ENCODE data around the gene SCLT1. TPM values are rescaled to one million over a fixed set of nuclear protein-coding genes. Genes with fewer than 3 reads are reported as not detected.

The SCLT1 gene
- polyA plus RNA-seq, 1 of the 3 experiments (the other 2 are of a cell fraction), result 2.2 TPM

DNA sequence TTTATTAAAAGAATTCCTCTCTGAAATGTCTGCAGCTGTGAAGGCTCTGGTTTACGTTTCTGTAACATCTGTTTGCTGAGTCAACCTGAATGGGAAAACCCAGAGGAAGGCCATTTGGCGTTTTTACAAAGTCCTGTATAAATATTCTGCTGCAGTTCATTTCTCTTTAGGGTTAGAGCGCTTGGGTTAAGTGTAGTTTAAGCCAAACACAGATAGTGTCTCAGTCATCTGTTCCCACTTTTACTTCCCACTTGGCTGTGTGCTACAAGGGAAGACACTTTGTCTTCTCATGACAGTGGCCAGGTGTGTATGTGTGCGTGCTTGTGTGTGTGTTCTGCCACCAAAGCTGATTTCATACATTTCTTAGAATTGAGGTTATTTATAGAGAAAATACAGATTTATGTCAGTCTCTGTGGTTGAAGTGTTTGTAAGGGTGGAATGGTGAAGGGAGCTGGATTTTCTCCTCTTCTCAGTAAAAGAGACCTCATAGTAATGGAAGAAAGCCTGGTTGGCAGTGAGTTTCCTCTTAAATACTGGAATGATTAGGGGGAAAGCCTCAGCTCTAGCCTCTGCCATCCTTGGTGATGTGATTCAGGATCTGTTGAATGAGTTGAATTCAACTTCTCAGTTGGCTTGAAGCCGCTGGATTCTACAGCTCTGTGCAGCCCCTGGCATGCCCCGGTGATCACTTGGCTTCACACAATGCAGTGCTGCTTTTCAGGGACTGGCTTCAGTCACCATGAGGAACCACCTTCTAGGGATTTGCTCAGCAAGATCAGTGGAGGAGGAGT is 233.3 kb downstream of the SCLT1 start:
- Histone ChIP-seq H3K9me2 (no peaks in the 10 kb centered on the region), H3K4me3 (ENCODE audit: low read depth in 2 of 2, low read length in 1 of 2) (no peak overlapping the region), H3K9me3 (no peaks in the 10 kb centered on the region), H2AFZ (ENCODE audit: low read depth) (no peak overlapping the region), H3F3A (replicated peaks; ENCODE audit: insufficient read depth) (no peaks in the 10 kb centered on the region), H3K79me2 (ENCODE audit: insufficient read depth) (peaks cover 4% of the 10 kb centered on the region; the same call in 1 of the 2 replicates), H3K4me1 (ENCODE audit: control insufficient read depth in 1 of 2, insufficient read depth in 2 of 2, low read depth in 1 of 2, low read length in 1 of 2) (peaks cover 0 to 22% of the 10 kb centered on the region in 2 experiments; a peak in 1 of 4 replicates), H3K27me3 (ENCODE audit: insufficient read depth) (no peaks in the 10 kb centered on the region), H3K36me3 (replicated peaks in 1 of 2; ENCODE audit: control insufficient read depth in 1 of 2, insufficient read depth in 2 of 2, low read length in 1 of 2) (peaks cover 38 to 78% of the 10 kb centered on the region in 2 experiments), H3K4me2 (no peak overlapping the region), H3K27ac (ENCODE audit: low read depth in 2 of 2, low read length in 1 of 2) (peak overlapping the region in 1 of 2 experiments; percentile 8; a peak in 1 of 4 replicates), H4K20me1 (ENCODE audit: insufficient read depth) (no peaks in the 10 kb centered on the region), H3K9ac (no peak overlapping the region)
- CTCF ChIA-PET, result no interaction called here
- WGBS (ENCODE audit: low lambda C conversion rate), result 72% methylated on average over 6 of the region's 6 CpGs
- DNase-seq, result no peak
- POLR2A ChIA-PET, result no interaction called here
- TF ChIP-seq GATA2 (CRISPR knock-in tag; IDR thresholded peaks at IDR 0.05) (no peak), TCF12 (IDR thresholded peaks at IDR 0.05) (peak; percentile 69), ELF1 (IDR thresholded peaks at IDR 0.05) (no peak), POLR2AphosphoS5 (IDR thresholded peaks at IDR 0.05; ENCODE audit: low read depth, low read length) (0 out of 2 replicates have a peak, but pooled peaks have one; percentile 11), NFIC (IDR thresholded peaks at IDR 0.05; ENCODE audit: borderline replicate concordance) (no peak), YY1 (IDR thresholded peaks at IDR 0.05; ENCODE audit: low read depth) (no peak), FOXJ3 (CRISPR knock-in tag; IDR thresholded peaks at IDR 0.05) (no peak), FOSL2 (IDR thresholded peaks at IDR 0.05; ENCODE audit: borderline replicate concordance, low read depth) (no peak)
- TF ChIP-seq, protein P1, sequence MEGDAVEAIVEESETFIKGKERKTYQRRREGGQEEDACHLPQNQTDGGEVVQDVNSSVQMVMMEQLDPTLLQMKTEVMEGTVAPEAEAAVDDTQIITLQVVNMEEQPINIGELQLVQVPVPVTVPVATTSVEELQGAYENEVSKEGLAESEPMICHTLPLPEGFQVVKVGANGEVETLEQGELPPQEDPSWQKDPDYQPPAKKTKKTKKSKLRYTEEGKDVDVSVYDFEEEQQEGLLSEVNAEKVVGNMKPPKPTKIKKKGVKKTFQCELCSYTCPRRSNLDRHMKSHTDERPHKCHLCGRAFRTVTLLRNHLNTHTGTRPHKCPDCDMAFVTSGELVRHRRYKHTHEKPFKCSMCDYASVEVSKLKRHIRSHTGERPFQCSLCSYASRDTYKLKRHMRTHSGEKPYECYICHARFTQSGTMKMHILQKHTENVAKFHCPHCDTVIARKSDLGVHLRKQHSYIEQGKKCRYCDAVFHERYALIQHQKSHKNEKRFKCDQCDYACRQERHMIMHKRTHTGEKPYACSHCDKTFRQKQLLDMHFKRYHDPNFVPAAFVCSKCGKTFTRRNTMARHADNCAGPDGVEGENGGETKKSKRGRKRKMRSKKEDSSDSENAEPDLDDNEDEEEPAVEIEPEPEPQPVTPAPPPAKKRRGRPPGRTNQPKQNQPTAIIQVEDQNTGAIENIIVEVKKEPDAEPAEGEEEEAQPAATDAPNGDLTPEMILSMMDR (IDR thresholded peaks at IDR 0.05), result no peak
- TF ChIP-seq, protein P2, sequence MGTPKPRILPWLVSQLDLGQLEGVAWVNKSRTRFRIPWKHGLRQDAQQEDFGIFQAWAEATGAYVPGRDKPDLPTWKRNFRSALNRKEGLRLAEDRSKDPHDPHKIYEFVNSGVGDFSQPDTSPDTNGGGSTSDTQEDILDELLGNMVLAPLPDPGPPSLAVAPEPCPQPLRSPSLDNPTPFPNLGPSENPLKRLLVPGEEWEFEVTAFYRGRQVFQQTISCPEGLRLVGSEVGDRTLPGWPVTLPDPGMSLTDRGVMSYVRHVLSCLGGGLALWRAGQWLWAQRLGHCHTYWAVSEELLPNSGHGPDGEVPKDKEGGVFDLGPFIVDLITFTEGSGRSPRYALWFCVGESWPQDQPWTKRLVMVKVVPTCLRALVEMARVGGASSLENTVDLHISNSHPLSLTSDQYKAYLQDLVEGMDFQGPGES (IDR thresholded peaks at IDR 0.05; ENCODE audit: low read depth, low read length), result no peak
- TF ChIP-seq, protein P3, sequence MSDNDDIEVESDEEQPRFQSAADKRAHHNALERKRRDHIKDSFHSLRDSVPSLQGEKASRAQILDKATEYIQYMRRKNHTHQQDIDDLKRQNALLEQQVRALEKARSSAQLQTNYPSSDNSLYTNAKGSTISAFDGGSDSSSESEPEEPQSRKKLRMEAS (IDR thresholded peaks at IDR 0.05; ENCODE audit: low read depth), result no peak

DNA sequence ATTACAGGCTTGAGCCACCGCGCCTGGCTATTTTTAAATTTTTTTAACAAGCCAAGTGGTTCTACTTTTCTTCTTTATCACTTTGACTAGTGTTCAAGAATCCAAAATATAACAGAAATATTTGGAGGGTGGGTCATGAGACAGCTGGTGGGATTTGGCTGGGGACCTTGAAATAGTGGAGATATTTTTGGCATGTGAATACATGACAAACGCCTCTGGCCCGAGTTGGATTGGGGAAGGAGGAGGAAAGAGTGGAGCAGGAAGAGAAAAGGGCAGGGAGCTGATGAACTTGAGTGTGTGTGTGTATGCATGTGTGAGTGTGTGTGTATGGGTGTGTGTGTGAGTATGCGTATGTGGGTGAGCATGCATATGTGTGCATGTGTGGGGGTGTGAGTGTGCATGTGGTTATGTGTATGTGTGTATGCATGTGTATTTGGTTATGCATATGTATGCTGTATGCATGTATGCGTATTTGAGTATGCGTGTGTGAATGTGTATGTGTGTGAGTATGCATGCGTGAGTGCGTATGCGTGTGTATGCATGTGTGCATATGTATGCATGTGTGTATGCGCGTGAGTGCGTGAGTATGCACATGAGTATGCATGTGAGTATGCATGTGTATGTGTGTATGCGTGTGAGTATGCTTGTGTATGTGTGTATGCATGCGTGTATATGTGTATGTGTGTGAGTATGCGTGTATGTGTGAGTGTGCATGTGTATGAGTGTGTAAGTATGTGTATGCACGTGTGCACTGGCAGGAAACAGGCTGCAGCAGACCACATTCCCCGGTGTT is 234.3 kb downstream of the SCLT1 start:
- Histone ChIP-seq H2AFZ (ENCODE audit: low read depth) (no peak overlapping the region), H3K9me3 (no peaks in the 10 kb centered on the region), H3K79me2 (ENCODE audit: insufficient read depth) (peaks cover 9% of the 10 kb centered on the region; the same call in 1 of the 2 replicates), H3K4me1 (ENCODE audit: control insufficient read depth in 1 of 2, insufficient read depth in 2 of 2, low read depth in 1 of 2, low read length in 1 of 2) (peaks cover 0 to 17% of the 10 kb centered on the region in 2 experiments; a peak in 1 of 4 replicates), H3K27ac (ENCODE audit: low read depth in 2 of 2, low read length in 1 of 2) (no peak overlapping the region), H3F3A (replicated peaks; ENCODE audit: insufficient read depth) (no peaks in the 10 kb centered on the region), H3K36me3 (replicated peaks in 1 of 2; ENCODE audit: control insufficient read depth in 1 of 2, insufficient read depth in 2 of 2, low read length in 1 of 2) (peaks cover 44 to 78% of the 10 kb centered on the region in 2 experiments), H3K4me3 (ENCODE audit: low read depth in 2 of 2, low read length in 1 of 2) (no peak overlapping the region), H3K4me2 (no peak overlapping the region; the same call in 1 of the 2 replicates), H3K27me3 (ENCODE audit: insufficient read depth) (no peaks in the 10 kb centered on the region), H3K9me2 (no peaks in the 10 kb centered on the region), H4K20me1 (ENCODE audit: insufficient read depth) (no peaks in the 10 kb centered on the region), H3K9ac (no peak overlapping the region)
- POLR2A ChIA-PET, result no interaction called here
- CTCF ChIA-PET, result no interaction called here
- DNase-seq, result no peak
- WGBS (ENCODE audit: low lambda C conversion rate), result 90% methylated on average over 18 of the region's 18 CpGs
- TF ChIP-seq EZH2phosphoT487 (IDR thresholded peaks at IDR 0.05; ENCODE audit: borderline replicate concordance, low read depth) (no peak), NRF1 (IDR thresholded peaks at IDR 0.05; ENCODE audit: low read depth, low read length) (no peak), JUND (IDR thresholded peaks at IDR 0.05) (no peak)
- TF ChIP-seq, protein P4, sequence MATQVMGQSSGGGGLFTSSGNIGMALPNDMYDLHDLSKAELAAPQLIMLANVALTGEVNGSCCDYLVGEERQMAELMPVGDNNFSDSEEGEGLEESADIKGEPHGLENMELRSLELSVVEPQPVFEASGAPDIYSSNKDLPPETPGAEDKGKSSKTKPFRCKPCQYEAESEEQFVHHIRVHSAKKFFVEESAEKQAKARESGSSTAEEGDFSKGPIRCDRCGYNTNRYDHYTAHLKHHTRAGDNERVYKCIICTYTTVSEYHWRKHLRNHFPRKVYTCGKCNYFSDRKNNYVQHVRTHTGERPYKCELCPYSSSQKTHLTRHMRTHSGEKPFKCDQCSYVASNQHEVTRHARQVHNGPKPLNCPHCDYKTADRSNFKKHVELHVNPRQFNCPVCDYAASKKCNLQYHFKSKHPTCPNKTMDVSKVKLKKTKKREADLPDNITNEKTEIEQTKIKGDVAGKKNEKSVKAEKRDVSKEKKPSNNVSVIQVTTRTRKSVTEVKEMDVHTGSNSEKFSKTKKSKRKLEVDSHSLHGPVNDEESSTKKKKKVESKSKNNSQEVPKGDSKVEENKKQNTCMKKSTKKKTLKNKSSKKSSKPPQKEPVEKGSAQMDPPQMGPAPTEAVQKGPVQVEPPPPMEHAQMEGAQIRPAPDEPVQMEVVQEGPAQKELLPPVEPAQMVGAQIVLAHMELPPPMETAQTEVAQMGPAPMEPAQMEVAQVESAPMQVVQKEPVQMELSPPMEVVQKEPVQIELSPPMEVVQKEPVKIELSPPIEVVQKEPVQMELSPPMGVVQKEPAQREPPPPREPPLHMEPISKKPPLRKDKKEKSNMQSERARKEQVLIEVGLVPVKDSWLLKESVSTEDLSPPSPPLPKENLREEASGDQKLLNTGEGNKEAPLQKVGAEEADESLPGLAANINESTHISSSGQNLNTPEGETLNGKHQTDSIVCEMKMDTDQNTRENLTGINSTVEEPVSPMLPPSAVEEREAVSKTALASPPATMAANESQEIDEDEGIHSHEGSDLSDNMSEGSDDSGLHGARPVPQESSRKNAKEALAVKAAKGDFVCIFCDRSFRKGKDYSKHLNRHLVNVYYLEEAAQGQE (IDR thresholded peaks at IDR 0.05; ENCODE audit: low read depth, low read length), result no peak
- TF ChIP-seq, protein P5, sequence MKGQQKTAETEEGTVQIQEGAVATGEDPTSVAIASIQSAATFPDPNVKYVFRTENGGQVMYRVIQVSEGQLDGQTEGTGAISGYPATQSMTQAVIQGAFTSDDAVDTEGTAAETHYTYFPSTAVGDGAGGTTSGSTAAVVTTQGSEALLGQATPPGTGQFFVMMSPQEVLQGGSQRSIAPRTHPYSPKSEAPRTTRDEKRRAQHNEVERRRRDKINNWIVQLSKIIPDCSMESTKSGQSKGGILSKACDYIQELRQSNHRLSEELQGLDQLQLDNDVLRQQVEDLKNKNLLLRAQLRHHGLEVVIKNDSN (IDR thresholded peaks at IDR 0.05; ENCODE audit: borderline replicate concordance, low read depth), result no peak
- TF ChIP-seq, protein P3 (IDR thresholded peaks at IDR 0.05; ENCODE audit: low read depth), result no peak
